Thyroid gland (tissue), 4 donors: Measurements from ENCODE around the gene GID4.

Source experiments
- POLR2A ChIP-seq, 2 donors: fragments of 450-650 bp; IDR thresholded peaks; one replicate each; pipeline ENCODE4 v1.6.1; 2017; ENCODE audit warnings: antibody characterized with exemption in 2 of 2, mild to moderate bottlenecking in 2 of 2, moderate library complexity in 1 of 2
- TF ChIP-seq, protein P1 (sequence below), 6 experiments: fragments of 200-600 bp in 3 of 6; fragments of 450-650 bp in 3 of 6; sonication (generic) in 3 of 6; IDR thresholded peaks; one replicate each; pipeline ENCODE4 v1.5.1; 2016 to 2019; ENCODE audit warnings: antibody characterized with exemption in 6 of 6, mild to moderate bottlenecking in 2 of 6, inconsistent platforms in 1 of 6, moderate library complexity in 1 of 6

DNA sequence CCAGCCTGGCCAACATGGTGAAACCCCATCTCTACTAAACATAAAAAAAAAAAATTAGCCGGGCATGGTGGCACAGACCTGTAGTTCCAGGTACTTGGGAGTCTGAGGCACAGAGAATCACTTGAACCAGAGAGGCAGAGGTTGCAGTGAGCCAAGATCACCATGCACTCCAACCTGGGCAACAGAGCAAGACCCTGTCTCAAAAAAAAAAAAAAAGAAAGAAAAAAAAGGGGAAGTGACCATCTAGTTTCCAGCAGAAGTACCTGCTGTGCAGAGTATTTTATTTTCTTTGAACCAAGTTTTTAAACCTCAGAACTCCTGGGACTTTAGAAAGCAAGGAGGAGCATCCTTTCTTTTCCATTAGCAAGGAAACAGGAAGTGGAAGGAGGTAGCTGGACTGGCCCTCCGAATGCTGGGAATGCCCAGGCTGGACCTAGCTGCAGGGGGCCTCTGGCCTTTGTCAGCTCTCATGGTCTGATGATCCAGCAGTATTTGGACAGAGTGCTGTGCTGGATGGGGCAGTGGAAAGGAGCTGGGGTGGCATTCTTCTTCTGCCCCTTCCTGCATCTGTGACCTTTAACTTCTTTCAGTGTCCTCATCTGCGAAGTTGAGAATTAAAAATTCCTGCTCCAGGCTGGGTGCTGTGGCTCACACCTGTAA, 6.6 kb downstream of the GID4 start:
- TF ChIP-seq, protein P1, sequence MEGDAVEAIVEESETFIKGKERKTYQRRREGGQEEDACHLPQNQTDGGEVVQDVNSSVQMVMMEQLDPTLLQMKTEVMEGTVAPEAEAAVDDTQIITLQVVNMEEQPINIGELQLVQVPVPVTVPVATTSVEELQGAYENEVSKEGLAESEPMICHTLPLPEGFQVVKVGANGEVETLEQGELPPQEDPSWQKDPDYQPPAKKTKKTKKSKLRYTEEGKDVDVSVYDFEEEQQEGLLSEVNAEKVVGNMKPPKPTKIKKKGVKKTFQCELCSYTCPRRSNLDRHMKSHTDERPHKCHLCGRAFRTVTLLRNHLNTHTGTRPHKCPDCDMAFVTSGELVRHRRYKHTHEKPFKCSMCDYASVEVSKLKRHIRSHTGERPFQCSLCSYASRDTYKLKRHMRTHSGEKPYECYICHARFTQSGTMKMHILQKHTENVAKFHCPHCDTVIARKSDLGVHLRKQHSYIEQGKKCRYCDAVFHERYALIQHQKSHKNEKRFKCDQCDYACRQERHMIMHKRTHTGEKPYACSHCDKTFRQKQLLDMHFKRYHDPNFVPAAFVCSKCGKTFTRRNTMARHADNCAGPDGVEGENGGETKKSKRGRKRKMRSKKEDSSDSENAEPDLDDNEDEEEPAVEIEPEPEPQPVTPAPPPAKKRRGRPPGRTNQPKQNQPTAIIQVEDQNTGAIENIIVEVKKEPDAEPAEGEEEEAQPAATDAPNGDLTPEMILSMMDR (IDR thresholded peaks at IDR 0.05): no peak
- no peak for TF ChIP-seq POLR2A (IDR thresholded peaks at IDR 0.05)
